Fibroblast of the conjunctiva (primary cell): Measurements from ENCODE around the gene ZCCHC24.
A peak's percentile ranks its signal among the peaks of the same experiment; 100 is the strongest.

Experiments
- DNase-seq: peaks from one replicate; pipeline ENCODE4 v3.0.0-alpha.2; 2010; ENCODE audit warnings: low read depth

Gene ZCCHC24

DNA sequence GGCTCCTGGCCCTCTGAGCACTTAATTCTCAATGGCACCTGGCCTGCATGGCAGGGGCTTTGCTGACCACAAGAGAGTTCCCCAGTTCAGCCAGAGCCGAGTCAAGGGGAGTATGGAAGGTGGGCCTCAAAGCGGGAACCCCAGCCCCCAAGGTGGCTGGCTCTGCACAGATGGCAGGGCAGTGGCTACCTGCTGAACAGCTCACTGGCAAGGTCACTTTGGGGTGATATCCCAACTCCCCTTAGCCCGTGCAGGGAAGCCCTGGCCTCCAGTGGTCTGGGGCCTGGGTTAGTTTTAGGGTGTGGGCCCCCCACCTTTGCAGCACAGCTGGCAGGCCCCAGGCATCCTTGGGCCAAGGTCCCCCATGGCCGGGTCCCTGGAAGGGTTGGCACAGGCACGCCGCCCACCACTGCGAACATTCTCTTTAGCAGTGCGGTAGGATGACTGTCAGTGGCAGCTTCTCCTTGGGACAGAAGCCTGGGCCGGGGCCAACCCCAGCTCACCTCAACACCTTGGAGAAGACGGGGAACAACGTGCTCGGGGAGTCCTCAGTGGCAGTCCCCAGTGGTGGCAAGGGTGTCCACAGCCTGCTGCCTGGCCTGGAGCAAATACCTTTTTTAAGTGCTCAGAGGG, 61.3 kb downstream of the ZCCHC24 start:
- DNase-seq, result no peak

DNA sequence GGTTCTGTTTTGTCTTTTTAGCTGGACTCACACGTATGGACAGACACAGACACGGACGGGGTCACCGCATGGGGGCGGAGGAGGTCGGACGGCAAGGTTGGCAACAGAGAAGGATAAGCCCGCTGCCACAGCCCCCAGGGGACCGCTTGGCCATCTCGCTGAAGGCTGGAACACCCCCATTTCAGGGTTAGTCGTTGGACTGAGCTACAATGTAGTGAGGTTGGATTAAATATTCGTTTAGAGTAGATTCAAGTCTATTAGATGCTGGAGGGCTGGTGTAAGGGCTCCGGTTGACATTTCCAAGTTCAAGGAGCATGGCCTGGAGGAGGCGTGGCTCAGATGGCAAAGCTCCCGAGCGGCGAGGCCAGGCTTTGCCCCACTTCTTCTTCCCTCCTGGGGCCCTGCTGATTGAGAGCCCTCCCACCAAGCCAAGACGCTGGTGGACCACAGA, 62.9 kb downstream of the ZCCHC24 start:
- no peak for DNase-seq

DNA sequence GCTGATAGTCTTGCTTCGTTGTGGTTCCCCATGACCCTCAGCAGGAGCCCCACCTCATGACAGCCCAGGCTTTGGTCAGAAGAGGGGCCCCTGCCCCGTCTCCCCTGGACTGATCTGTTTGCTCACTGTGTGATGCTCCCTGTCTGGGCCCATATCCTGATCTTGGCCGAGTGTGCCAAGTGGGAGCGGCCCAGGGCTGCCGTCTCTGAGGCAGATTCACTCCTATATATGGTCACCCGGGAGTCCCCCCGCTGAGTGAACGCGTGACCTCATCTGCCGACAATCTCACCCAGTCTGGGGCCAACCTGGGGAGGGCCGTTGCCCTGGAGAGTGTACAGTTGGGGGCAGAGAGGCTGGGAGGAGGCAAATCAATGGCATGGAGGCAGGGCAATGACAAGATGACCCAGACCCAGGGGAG, 63.6 kb downstream of the ZCCHC24 start:
- peak; percentile 68 for DNase-seq

DNA sequence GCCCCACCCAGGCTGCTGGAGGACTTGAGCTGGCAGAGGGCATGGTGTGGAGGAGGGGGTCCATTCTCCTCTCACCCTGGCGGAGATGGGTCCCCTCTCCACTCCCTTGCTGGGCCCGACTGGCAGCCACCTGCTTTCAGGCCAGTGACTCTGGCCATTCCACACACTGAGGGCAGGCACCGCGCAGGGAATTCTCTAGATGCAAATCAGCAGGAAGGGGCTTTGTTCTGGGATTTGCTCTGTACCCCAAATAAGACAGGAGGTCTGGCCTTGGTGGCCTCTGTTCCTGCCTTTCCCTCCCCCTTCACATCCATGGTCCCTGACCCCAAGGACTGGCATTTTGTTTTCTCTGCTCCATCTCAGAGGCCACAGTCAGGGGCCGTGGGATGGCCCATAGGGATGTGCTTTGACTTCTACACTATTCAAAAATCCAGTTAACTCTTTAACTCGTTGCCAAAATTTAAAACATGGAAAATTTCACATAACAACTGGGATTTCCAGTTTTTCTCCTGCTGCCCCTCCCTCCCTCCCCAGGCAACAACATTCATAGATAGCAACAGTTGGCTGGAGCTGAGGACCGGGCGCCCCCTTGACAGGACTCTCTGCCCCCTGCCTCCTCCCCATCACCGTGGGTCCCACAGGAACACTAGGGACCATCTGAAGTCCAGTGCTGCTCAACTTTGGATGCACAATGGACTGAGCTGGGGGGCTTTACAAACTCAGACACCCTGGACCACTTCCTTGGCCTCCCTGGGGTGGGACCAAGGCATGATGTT, 64.3 kb downstream of the ZCCHC24 start:
- DNase-seq, result no peak

DNA sequence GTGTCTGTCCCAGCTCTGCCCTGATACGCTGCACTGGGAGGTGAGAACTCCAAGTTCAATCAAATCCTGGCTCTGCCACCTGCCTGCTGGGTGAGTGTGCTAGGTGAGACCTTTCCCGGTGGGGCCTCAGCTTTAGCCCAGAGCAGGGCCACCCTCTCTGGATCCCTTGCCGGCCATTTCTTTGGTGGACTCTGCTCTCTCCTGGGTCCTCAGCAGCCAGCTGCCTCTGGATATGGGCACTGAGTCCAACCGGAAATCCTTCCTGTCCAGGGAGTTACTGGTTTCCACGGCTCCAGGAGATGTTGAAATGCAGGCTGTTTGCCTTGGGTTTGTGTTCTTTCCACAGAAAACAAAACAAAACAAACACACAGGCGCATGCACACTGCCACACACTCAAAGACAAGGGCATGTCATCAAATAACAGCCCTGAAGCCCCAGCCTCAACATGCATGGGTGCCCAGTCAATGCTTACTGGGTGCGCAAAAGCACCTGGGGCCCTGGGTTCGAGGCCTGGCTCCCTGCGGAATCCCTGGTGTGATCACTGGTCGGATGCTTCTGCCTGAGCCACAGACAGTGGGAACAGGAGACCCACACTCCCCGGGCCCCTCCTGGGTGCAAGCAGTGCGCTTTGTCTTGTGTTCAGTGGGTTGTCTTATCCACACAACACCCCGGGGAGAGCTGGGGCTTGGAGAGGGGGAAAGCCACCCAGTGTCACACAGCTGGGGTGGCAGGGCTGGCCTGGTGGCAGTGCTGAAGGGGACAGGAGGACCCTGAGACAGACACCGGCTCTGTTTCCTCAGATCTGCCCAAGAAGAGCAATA, 65.1 kb downstream of the ZCCHC24 start:
- peak; percentile 47 for DNase-seq

DNA sequence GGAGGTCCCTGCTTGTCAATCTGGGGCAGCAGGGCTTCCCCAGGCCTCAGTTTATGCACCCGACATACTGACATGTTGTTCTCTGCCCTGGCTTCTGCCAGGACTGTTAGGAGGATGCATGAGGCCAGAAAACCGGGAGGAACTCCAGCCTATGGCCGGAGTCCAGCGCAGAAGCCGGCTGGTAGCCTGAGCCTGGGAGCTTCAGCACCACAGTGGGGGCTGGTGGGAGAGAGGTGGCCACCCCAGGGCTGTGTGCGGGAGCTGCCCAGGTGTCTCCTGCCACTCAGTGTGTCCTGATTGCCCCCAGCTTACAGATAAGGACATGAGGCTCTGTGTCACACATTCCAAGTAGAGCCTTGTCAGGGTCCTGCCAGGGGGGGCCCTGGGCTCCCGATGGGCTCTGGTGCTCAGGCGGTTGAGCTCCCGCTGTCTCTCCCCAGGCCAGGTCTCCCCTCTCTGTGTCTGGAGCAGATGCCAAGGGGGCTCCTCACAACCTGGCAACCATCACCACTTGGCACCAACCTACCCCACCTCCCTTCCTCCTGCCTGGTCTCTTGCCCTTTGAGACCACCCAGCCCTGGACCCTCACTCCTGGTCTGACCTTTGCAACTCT, 65.8 kb downstream of the ZCCHC24 start:
- no peak for DNase-seq

DNA sequence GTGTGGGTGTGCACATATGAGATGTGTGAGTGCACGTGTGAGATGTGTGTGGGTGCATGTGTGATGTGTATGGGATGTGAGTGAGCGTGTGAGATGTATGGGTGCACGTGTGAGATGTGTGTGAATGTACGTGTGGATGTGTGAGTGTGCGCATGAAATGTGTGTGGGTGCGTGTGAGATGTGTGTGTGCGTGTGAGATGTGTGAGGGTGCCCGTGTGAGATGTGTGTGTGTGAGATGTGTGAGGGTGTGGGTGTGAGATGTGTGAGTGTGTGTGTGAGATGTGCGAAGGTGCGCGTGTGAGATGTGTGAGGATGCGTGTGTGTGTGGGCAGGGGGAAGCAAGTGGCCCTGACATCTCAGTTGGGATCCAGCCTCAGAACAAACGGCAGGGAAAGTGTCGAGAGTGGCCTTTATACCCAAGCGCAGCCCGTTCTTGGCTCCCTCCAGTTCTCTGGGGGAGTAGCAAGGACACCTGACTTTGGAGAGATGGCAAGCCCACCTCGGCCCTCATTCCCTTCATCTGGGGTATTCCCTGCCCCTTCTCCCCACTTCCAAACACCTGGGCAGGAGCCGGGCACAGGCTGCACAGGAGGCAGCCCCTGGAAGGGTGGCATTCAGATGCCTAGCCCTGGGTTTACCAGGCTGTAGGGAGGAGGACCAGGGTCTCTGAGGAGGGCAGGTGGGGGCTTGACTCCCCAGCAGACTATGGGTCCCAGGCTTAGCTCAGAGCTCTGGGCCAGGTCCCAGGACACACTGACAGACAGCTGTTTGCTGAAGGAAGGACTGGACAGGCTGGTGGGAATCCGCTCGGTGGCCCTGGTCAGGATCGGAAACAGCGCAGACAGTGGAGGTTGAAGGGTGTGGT, 66.5 kb downstream of the ZCCHC24 start:
- no peak for DNase-seq

DNA sequence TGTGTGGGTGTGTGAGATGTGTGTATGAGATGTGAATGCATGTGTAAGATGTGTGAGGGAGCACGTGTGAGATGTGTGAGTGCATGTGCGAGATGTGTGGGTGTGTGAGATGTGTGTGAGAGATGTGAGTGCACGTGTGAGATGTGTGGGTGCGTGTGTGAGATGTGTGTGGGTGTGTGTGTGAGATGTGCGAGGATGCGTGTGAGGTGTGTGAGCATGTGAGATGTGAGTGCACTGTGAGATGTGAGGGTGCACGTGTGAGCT, 67.1 kb downstream of the ZCCHC24 start:
- no peak for DNase-seq

DNA sequence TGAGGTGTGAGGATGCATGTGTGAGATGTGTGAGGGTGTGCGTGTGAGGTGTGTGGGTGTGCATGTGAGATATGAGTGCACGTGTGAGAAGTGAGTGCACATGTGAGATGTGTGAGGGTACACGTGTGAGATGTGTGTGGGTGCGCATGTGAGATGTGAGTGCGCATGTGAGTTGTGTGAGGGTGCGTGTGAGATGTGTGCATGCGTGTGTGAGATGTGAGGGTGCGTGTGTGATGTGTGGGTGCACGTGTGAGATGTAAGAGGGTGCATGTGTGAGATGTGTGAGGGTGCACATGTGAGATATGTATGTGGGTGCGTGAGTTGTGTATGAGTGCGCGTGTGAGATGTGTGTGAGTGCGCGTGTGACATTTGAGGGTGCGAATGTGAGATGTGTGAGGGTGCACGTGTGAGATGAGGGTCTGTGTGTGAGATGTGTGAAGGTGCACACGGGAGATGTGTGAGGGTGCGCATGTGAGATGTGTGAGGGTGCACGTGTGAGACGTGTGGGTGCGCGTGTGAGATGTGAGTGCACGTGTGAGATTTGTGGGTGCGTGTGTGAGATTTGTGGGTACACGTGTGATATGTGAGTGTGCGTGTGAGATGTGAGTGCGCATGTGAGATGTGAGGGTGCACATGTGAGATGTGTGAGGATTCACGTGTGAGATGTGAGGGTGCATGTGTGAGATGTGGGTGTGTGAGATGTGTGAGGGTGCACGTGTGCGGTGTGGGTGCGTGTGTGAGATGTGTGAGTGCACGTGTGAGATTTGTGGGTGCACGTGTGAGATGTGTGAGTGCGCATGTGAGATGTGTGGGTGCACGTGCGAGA, 67.7 kb downstream of the ZCCHC24 start:
- DNase-seq, result no peak

DNA sequence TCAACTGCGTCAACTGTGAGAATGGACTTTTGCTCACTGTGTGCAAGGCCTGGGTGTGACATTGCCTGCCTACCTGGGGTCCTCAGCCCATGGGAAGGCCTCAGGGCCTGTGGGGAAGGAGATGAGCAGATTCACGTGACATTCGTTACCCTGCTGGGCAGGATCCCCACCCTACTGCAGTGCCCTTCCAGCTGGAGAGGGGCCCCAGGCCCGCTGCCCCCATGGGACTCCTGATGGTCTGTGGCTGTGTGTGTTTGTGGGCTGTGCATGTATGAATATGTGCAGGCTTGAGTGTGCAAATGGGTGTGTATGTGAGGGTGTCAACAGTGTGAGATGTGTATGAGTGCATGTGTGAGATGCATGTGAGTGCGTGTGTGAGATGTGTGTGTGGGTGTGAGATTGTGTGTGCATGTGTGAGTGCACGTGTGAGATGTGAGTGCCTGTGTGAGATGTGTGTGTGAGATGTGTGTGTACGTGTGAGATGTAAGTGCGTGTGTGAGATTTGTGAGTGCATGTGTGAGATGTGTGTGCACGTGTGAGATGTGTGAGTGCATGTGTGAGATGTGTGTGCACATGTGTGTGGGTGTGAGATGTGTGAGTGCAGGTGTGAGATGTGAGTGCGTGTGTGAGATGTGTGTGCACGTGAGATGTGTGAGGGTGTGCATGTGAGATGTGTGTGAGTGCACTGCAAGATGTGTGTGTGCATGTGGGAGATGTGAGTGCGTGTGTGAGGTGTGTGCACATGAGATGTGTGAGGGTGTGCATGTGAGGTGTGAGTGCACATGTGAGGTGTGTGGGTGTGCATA, 68.5 kb downstream of the ZCCHC24 start:
- DNase-seq, result no peak

DNA sequence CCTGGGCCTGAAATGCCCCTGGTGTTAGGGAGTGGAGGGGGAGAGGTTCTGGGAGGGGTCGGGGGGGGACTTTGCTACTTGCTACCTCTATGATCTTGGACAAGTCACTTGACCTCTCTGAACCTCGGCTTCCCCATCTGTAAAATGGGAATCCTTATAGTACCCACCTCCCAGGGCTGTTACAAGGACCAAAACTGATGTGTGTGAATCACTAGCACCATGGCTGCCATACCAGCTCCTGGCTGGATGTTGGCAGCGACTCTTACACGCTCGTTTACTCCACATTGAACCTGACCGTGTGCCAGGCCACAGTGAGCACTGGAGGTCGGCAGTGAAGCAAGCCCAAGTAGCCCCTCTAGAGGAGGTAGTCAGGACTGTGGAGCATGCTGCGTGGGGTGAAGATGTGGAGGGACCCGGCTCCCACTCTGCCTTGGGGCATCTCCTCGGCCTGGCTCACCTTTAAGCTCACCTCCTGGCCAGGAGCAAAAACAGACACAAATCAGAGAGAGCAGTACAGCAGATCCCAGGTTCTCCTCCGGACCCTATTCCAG, 69.3 kb downstream of the ZCCHC24 start:
- no peak for DNase-seq

DNA sequence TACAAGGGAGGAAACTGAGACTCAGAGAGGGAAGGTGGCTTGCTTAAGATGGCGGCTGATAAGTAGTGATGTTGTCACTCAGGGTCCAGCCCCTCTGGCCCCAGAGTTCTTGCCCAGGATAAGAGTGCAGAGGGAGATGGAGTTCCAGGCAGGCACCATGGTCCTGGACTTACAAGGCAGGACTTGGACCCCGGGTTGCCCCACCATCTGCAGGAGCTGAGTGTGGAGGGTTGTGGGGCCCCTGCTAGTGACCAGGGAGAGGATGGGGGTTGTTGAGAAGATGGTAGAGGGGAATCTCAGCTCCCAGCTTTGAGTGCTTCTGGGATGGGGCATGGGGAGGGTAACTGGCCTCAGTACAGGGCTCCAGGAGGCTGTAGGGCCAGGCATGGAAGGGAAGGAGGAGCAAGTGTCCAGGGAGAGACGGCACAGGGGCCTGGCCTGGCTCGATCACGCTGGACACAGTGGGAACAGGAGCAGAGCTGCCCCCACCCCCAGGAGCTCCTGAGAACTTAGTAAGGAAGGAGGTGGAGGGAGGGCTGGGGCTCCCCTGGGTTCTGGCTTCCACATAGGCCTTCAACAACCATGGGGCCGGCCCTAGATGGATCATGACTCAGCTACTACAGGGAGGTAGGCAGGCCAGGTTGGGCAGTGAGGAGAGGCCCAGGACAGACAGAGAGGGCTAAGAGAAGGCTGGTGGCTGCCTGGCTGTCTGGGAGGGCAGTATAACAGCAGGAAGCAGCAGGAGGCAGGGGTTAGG, 69.9 kb downstream of the ZCCHC24 start:
- DNase-seq, result no peak

DNA sequence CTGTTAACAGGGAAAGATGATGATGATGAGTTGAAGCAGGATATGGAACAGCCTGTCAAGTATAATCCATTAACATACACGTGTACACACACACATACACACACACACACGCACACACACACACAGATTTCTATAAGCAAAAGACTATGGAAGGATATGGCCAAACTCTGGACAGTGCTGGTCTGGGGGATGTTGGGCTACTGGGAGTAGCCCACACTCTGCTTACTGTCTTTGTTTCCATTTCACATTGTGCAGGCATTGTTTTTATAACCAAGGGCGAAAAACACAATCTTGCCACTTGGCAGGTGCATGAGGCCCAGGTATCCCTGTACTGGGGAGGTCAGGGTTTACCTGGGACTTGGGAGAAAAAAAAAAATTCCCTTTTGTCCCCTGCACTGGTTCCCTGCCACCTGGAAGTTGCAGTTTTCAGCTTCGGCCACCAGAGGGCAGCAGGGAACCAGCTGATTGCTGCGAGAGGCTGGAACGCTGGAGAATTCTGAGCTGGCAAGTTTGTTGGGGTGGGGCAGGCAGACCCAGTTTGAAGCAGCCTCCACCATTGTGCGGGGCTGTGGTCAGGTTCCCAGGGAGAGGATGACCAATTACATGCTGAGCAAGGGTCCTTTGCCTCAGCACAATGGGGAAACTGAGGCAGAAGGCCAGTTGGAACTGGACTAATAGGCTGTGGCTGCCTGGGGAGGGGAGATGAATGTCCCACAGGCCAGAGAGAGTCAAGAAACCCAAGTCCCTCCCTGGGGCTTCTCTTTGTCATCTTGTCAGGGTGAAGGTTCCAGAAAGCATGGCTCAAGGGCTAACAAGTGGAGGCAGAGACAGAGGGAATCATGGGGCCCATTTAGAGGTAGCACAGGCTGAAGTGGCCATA, 70.9 kb downstream of the ZCCHC24 start:
- peak; percentile 58 for DNase-seq

DNA sequence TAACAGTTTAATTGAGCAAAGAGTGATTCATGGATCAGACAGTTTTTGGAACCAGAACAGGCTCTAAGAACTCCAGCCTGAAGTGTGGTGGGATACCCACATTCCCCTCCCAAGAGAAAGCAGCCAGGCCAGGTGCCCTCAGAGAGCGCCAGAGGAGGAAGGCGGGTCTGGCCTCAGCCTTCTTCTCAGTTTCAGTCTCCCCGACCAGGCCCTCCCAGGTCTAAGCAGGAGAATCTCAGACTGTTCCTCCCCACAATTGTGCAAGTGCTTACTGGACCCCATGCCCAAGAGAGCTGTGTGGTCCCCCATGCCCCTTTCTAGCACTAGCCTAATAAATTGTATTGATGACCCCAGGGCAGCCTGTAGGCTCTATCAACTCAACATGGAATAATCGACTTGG, 72.6 kb downstream of the ZCCHC24 start:
- DNase-seq, result no peak

DNA sequence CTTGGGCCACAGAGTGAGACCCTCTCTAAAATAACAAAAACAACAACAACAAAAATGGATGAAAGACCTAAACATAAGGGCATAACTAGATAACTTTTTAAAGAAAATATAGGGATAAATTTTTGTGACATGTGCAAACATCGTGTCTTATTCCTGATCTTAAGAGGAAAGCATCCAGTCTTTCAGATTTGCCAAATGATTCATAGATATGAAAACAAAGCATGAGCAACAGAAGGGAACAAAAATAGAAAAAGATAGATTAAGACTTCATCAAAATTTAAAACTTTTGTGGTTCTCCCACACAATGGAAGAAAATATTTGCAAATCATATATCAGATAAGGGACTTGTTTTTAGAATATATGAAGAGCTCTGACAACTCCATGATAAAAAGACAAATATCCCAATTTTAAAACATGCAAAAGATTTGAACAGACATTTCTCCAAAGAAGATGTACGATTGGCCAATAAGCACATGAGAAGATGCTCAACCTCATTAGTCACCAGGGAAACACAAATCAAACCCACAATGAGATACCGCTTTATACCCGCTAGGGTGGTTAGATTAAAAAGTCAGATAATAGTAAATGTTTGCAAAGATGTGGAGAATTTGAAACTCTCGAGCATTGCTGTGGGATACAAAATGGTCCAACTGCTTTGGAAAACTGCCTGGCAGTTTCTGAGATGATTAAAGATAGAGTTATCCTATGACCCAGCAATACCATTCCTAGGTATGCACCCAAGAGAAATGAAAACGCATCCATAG, 77.8 kb downstream of the ZCCHC24 start:
- DNase-seq, result no peak

DNA sequence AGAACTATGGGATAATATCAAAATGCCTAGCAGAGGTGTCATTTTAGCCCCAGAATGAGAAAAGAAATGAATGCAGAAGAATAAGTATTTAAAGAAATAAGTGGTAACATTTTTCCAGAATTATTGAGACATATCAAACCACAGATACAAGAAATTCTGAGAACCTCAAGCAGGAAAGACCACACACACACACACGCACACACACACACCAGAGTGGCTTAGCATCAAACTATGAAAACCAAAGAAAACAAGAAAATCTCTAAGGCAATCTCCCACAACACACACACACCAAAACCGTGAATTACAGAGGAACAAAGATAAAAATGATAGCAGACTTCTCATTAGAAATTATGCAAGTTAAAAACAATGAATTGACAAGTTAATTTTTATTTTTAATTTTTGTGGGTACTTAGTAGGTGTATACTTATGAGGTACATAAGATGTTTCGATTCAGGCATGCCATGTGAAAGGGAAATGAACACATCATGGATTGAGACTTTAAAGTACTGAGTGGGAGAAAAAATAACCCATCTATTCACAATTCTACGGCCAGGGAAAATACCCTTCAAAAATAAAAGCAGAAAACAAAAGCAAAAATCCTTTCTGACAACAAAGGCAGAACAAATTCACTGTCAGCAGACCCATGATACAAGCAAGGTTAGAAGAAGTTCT, 83.6 kb downstream of the ZCCHC24 start:
- no peak for DNase-seq
